Glutamatergic neuron (in vitro differentiated cells): Measurements from ENCODE around the gene CC2D1A. TPM values are rescaled to one million over a fixed set of nuclear protein-coding genes. Genes with fewer than 3 reads are reported as not detected.
"Not testable (repeated sequence)": the region's sequence is repeated elsewhere in the genome, so short reads cannot be mapped to it uniquely, and the experiment has no call there.

Experiments
- DNase-seq: peaks from one replicate; pipeline ENCODE4 v3.0.0; 2022
- H3K27ac Mint-ChIP-seq: one replicate; pipeline ENCODE4 v1.8.0; 2020; ENCODE audit warnings: mild to moderate bottlenecking, mixed read lengths, inconsistent platforms; ENCODE audit not compliant: unreplicated experiment
- H3K27me3 Mint-ChIP-seq: one replicate; pipeline ENCODE4 v1.8.0; 2020; ENCODE audit warnings: mild to moderate bottlenecking, moderate library complexity, mixed read lengths, inconsistent platforms; ENCODE audit not compliant: unreplicated experiment
- H3K36me3 Mint-ChIP-seq: one replicate; pipeline ENCODE4 v1.8.0; 2020; ENCODE audit warnings: mild to moderate bottlenecking, mixed read lengths, inconsistent platforms; ENCODE audit not compliant: unreplicated experiment
- H3K4me1 Mint-ChIP-seq: one replicate; pipeline ENCODE4 v1.8.0; 2020; ENCODE audit warnings: mild to moderate bottlenecking, low read depth, mixed read lengths, inconsistent platforms; ENCODE audit not compliant: unreplicated experiment
- H3K4me3 Mint-ChIP-seq: one replicate; pipeline ENCODE4 v1.8.0; 2020; ENCODE audit warnings: mild to moderate bottlenecking, mixed read lengths, inconsistent platforms; ENCODE audit not compliant: unreplicated experiment
- H3K9me3 Mint-ChIP-seq: one replicate; pipeline ENCODE4 v1.8.0; 2020; ENCODE audit warnings: mild to moderate bottlenecking, moderate library complexity, mixed read lengths, inconsistent platforms; ENCODE audit not compliant: unreplicated experiment
- CTCF ChIP-seq: fragments of 200-600 bp; sonication (generic); IDR thresholded peaks from one replicate; pipeline ENCODE4 v1.5.0; 2021; ENCODE audit not compliant: partially characterized antibody, unreplicated experiment
- total RNA-seq: library from RNA; stranded (reverse); fragmentation: NEBNext Ultra II Directional; extraction: Animal tissue kit (Norgen Biotek cat#: 25700); gene quantifications from one replicate; pipeline ENCODE4 v1.2.1, GENCODE V29; 2021; ENCODE audit not compliant: unreplicated experiment

The CC2D1A gene
- total RNA-seq, 1 donor from 2014 or later = 56.3 TPM

- H3K27ac Mint-ChIP-seq = no peak overlapping the region
- peaks cover 11% of the 10 kb centered on the region for H3K36me3 Mint-ChIP-seq
- H3K27me3 Mint-ChIP-seq = peaks cover 2% of the 10 kb centered on the region
- TF ChIP-seq CTCF = no peak
- DNase-seq = no peak
- H3K9me3 Mint-ChIP-seq = peaks cover 3% of the 10 kb centered on the region
- H3K4me1 Mint-ChIP-seq = no peaks in the 10 kb centered on the region
- no peak overlapping the region for H3K4me3 Mint-ChIP-seq
These were observed 12.9 kb downstream of the CC2D1A start for GRCh38 chr19:13918726-13919411.

GRCh38 chr19:13920524-13920923 lies 14.5 kb downstream of the CC2D1A start:
- no peak overlapping the region for H3K4me3 Mint-ChIP-seq
- no peak for TF ChIP-seq CTCF
- H3K27ac Mint-ChIP-seq = no peak overlapping the region
- H3K9me3 Mint-ChIP-seq = peaks cover 4% of the 10 kb centered on the region
- H3K36me3 Mint-ChIP-seq = peaks cover 11% of the 10 kb centered on the region
- H3K4me1 Mint-ChIP-seq = no peaks in the 10 kb centered on the region
- DNase-seq = no peak
- peaks cover 2% of the 10 kb centered on the region for H3K27me3 Mint-ChIP-seq

- peaks cover 2% of the 10 kb centered on the region for H3K27me3 Mint-ChIP-seq
- no peak for DNase-seq
- H3K36me3 Mint-ChIP-seq = peaks cover 11% of the 10 kb centered on the region
- peaks cover 4% of the 10 kb centered on the region for H3K9me3 Mint-ChIP-seq
- H3K27ac Mint-ChIP-seq = no peak overlapping the region
- no peak for TF ChIP-seq CTCF
- no peak overlapping the region for H3K4me3 Mint-ChIP-seq
- no peaks in the 10 kb centered on the region for H3K4me1 Mint-ChIP-seq
These were observed 15.1 kb downstream of the CC2D1A start for GRCh38 chr19:13920940-13921747.

- H3K27me3 Mint-ChIP-seq, H3K27ac Mint-ChIP-seq, DNase-seq, H3K9me3 Mint-ChIP-seq, H3K4me1 Mint-ChIP-seq, H3K4me3 Mint-ChIP-seq: not testable (repeated sequence)
- H3K36me3 Mint-ChIP-seq = peaks cover 11% of the 10 kb centered on the region
These were observed 16.1 kb downstream of the CC2D1A start for GRCh38 chr19:13922118-13922517.

GRCh38 chr19:13923194-13923987 lies 17.4 kb downstream of the CC2D1A start:
- H3K4me1 Mint-ChIP-seq = no peaks in the 10 kb centered on the region
- peaks cover 5% of the 10 kb centered on the region for H3K9me3 Mint-ChIP-seq
- H3K4me3 Mint-ChIP-seq = no peak overlapping the region
- no peak for DNase-seq
- H3K27me3 Mint-ChIP-seq = peaks cover 5% of the 10 kb centered on the region
- no peak for TF ChIP-seq CTCF
- H3K36me3 Mint-ChIP-seq = peaks cover 11% of the 10 kb centered on the region
- H3K27ac Mint-ChIP-seq = no peak overlapping the region
